Measurements from ENCODE around the gene FAM228A.
A peak's percentile ranks its signal among the peaks of the same experiment; 100 is the strongest.

Gene FAM228A

GRCh38 chr2:24182507-24182906 lies 7.7 kb downstream of the FAM228A start:
- H2AFZ ChIP-seq (ENCODE audit: low read length): 0 out of 2 replicates have a peak overlapping the region, but pooled peaks have one; percentile 27
- TF ChIP-seq EZH2phosphoT487 (IDR thresholded peaks at IDR 0.05; ENCODE audit: borderline replicate concordance) (no peak), CTCF (conservative IDR thresholded peaks at IDR 0.05; ENCODE audit: low read length) (no peak)
- no peaks in the 10 kb centered on the region for H4K20me1 ChIP-seq (ENCODE audit: insufficient read depth, low read length, poor library complexity, severe bottlenecking)

DNA sequence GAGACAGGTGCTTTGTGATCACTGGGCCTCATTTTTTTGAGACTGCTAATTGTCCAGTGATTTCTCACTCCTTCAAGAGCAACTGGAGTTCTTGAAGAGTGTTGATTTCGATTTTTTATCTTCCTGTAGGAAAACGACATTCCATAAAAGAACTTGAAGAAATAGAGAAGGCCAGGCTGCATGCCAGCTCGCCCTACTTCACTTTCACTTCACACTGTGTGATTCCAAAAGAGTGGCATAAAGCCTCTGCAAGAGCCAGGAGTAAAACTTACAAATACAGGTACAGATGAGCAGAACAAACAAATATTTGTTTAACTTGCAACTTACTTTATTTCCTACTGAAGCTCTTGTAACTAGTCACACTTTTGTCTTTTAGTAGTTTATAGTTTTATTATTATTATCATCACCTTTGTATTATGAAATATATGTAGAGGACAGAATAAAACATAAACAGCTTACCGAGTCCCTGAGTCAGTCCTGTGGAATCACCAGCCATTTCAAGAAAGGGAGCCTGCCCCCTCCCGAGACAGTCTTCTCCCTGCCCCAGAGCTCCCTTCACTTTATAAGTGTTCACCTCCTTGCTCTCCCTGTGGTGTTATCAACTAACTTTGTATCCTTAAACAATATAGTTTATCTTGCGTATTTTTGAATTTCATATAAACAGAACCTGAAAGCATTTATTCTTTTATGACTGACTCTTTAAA lies 8.7 kb downstream of the FAM228A start:
- no peaks in the 10 kb centered on the region for H3K27me3 ChIP-seq (ENCODE audit: insufficient read depth, low read length, poor library complexity, severe bottlenecking)
- H3F3A ChIP-seq (ENCODE audit: low read depth): no peaks in the 10 kb centered on the region
- peaks cover 15% of the 10 kb centered on the region for H3K4me1 ChIP-seq (ENCODE audit: insufficient read depth, low read length, poor library complexity, severe bottlenecking)
- H3K9me3 ChIP-seq (ENCODE audit: insufficient read depth, low read depth, low read length): no peaks in the 10 kb centered on the region
- no peak overlapping the region for H3K4me3 ChIP-seq (ENCODE audit: low read length, poor library complexity, severe bottlenecking)
- TF ChIP-seq EZH2phosphoT487 (IDR thresholded peaks at IDR 0.05; ENCODE audit: borderline replicate concordance): no peak
- TF ChIP-seq CTCF (conservative IDR thresholded peaks at IDR 0.05; ENCODE audit: low read length): no peak
- H3K9ac ChIP-seq (ENCODE audit: low read depth, low read length, poor library complexity, severe bottlenecking): no peak overlapping the region
- no peaks in the 10 kb centered on the region for H3K79me2 ChIP-seq (ENCODE audit: insufficient read depth, low read length)
- H4K20me1 ChIP-seq (ENCODE audit: insufficient read depth, low read length, poor library complexity, severe bottlenecking): no peaks in the 10 kb centered on the region
- H3K4me2 ChIP-seq (ENCODE audit: low read depth, low read length, poor library complexity, severe bottlenecking): no peak overlapping the region
- no peak overlapping the region for H2AFZ ChIP-seq (ENCODE audit: low read length)
- no peaks in the 10 kb centered on the region for H3K36me3 ChIP-seq (ENCODE audit: insufficient read depth, low read length)
- no peaks in the 10 kb centered on the region for H3K9me2 ChIP-seq (replicated peaks; ENCODE audit: low read depth, low read length)

More at GRCh38 chr2:24182507-24182906, 7.7 kb downstream of the FAM228A start:
- Histone ChIP-seq H3K27me3 (ENCODE audit: insufficient read depth, low read length, poor library complexity, severe bottlenecking) (no peaks in the 10 kb centered on the region), H3F3A (ENCODE audit: low read depth) (no peaks in the 10 kb centered on the region), H3K79me2 (ENCODE audit: insufficient read depth, low read length) (no peaks in the 10 kb centered on the region), H3K9me2 (replicated peaks; ENCODE audit: low read depth, low read length) (no peaks in the 10 kb centered on the region), H3K36me3 (ENCODE audit: insufficient read depth, low read length) (no peaks in the 10 kb centered on the region), H3K4me1 (ENCODE audit: insufficient read depth, low read length, poor library complexity, severe bottlenecking) (peaks cover 15% of the 10 kb centered on the region), H3K9me3 (ENCODE audit: insufficient read depth, low read depth, low read length) (no peaks in the 10 kb centered on the region), H3K9ac (ENCODE audit: low read depth, low read length, poor library complexity, severe bottlenecking) (no peak overlapping the region), H3K4me3 (ENCODE audit: low read length, poor library complexity, severe bottlenecking) (no peak overlapping the region), H3K4me2 (ENCODE audit: low read depth, low read length, poor library complexity, severe bottlenecking) (no peak overlapping the region)

- Histone ChIP-seq H3K79me2 (ENCODE audit: insufficient read depth, low read length) (no peaks in the 10 kb centered on the region), H2AFZ (ENCODE audit: low read length) (no peak overlapping the region), H3K4me2 (ENCODE audit: low read depth, low read length, poor library complexity, severe bottlenecking) (no peak overlapping the region), H3K9me2 (replicated peaks; ENCODE audit: low read depth, low read length) (no peaks in the 10 kb centered on the region), H3K27me3 (ENCODE audit: insufficient read depth, low read length, poor library complexity, severe bottlenecking) (no peaks in the 10 kb centered on the region), H3F3A (ENCODE audit: low read depth) (no peaks in the 10 kb centered on the region), H3K36me3 (ENCODE audit: insufficient read depth, low read length) (no peaks in the 10 kb centered on the region), H3K4me3 (ENCODE audit: low read length, poor library complexity, severe bottlenecking) (no peak overlapping the region), H3K9ac (ENCODE audit: low read depth, low read length, poor library complexity, severe bottlenecking) (no peak overlapping the region), H4K20me1 (ENCODE audit: insufficient read depth, low read length, poor library complexity, severe bottlenecking) (no peaks in the 10 kb centered on the region), H3K4me1 (ENCODE audit: insufficient read depth, low read length, poor library complexity, severe bottlenecking) (no peaks in the 10 kb centered on the region), H3K9me3 (ENCODE audit: insufficient read depth, low read depth, low read length) (no peaks in the 10 kb centered on the region)
- TF ChIP-seq CTCF (conservative IDR thresholded peaks at IDR 0.05; ENCODE audit: low read length) (no peak), EZH2phosphoT487 (IDR thresholded peaks at IDR 0.05; ENCODE audit: borderline replicate concordance) (no peak)
Observed at GRCh38 chr2:24189551-24189950, 14.7 kb downstream of the FAM228A start.

Measured in Loucy (cell line).